HFFc6 (cell line): ENCODE results near the gene NTM. TPM values are rescaled to one million over a fixed set of nuclear protein-coding genes. Genes with fewer than 3 reads are reported as not detected.

Source experiments
- DNase-seq: peaks from one replicate; pipeline ENCODE4 v3.0.0-alpha.2; 2018
- H3K27ac Mint-ChIP-seq: 2 replicates; pipeline ENCODE4 v1.8.0; 2020; ENCODE audit warnings: mild to moderate bottlenecking, mixed read lengths
- H3K27me3 Mint-ChIP-seq: 2 replicates; pipeline ENCODE4 v1.8.0; 2021; ENCODE audit warnings: mild to moderate bottlenecking, moderate library complexity, mixed read lengths; ENCODE audit not compliant: insufficient read depth
- H3K36me3 Mint-ChIP-seq: 2 replicates; pipeline ENCODE4 v1.8.0; 2021; ENCODE audit warnings: low read depth, mixed read lengths
- H3K4me1 Mint-ChIP-seq: 2 replicates; pipeline ENCODE4 v1.8.0; 2020; ENCODE audit warnings: low read depth, mixed read lengths
- H3K4me3 Mint-ChIP-seq: 2 replicates; pipeline ENCODE4 v1.8.0; 2020; ENCODE audit warnings: mild to moderate bottlenecking, moderate library complexity, mixed read lengths
- H3K9me3 Mint-ChIP-seq: 2 replicates; pipeline ENCODE4 v1.8.0; 2020; ENCODE audit warnings: mild to moderate bottlenecking, mixed read lengths
- total RNA-seq, 6 experiments: library from RNA; stranded (reverse); fragmentation: NEBNext Ultra II Directional; extraction: Animal tissue kit (Norgen Biotek cat#: 25700); gene quantifications; 2 replicates in 1 of 6; 3 replicates in 5 of 6; pipeline ENCODE4 v1.2.3, GENCODE V29; 2021
- TF ChIP-seq, protein P1 (sequence below): fragments of 200-600 bp; sonication (generic); IDR thresholded peaks from 2 replicates; pipeline ENCODE4 v1.5.0; 2021; ENCODE audit warnings: antibody characterized with exemption, mild to moderate bottlenecking

NTM gene
- total RNA-seq, 6 experiments from 2014 or later = 18.3 to 23.6 (median 21.7) TPM

DNA sequence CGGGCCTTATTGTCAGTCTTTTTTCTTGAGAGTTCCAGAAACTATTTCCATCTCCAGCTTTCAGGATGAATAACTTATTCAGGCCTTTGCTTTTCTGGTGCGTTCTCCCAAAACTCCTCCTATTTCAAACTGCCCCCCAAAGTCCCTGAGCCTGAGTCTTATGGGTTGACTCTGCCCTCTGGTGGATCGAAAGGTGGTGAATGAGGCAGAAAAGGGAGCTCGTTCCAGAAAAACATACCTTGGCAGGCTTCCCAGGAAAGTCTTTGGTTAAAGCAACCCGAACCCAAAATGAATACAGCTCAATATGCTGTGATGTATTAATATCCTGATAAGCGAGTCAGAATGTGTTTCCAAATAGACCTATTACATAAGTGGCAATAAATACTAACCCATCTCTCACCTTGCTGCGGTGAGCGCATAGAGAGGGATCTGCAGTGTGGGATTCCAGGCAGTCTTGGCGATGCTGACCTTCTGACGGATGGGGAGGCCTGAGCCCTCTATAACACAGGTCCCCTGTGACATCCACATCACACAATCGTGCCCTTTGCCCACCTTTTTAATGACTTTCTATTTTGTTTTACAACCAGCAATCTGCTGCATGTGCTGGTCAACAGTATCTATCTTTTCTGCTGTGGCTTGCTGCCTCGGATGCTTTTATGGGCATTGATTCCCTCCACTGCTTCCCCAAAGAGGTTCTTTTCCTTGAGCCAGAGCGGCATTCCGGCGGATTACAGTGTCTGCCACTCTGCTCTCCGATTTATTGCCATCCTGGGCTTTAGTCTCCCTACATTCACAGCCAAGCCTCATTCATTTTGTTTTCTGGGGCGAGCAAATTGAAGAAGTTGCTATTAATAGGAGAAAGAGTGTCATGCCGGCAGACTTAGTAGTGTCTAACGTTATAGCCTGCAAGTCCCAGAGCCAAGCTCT, 756.8 kb downstream of the NTM start:
- peak; percentile 85 for DNase-seq
- Mint-ChIP-seq H3K27ac (no peak overlapping the region), H3K36me3 (no peaks in the 10 kb centered on the region), H3K9me3 (no peaks in the 10 kb centered on the region), H3K4me3 (no peak overlapping the region), H3K27me3 (no peaks in the 10 kb centered on the region; the same call in 1 of the 2 replicates), H3K4me1 (no peaks in the 10 kb centered on the region)
- TF ChIP-seq, protein P1, sequence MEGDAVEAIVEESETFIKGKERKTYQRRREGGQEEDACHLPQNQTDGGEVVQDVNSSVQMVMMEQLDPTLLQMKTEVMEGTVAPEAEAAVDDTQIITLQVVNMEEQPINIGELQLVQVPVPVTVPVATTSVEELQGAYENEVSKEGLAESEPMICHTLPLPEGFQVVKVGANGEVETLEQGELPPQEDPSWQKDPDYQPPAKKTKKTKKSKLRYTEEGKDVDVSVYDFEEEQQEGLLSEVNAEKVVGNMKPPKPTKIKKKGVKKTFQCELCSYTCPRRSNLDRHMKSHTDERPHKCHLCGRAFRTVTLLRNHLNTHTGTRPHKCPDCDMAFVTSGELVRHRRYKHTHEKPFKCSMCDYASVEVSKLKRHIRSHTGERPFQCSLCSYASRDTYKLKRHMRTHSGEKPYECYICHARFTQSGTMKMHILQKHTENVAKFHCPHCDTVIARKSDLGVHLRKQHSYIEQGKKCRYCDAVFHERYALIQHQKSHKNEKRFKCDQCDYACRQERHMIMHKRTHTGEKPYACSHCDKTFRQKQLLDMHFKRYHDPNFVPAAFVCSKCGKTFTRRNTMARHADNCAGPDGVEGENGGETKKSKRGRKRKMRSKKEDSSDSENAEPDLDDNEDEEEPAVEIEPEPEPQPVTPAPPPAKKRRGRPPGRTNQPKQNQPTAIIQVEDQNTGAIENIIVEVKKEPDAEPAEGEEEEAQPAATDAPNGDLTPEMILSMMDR = peak; percentile 89

DNA sequence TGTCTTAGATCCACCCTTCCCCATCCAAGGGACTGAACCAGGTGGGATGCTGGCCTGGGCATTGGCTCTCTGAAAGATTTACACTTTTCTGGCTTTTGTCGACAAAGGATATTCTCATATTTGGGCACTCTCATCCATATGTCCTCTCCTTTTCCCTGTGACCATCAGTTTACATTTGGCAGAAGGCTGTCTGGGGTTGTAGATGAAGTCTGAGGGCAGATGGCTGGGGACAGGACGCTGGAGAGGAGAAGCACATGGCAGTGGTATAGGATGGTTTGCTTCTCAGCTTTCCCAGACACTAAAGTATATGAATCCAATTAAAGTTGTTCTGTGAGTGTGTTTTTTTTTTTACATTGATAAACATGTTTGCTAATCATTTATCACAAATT, 757.5 kb downstream of the NTM start:
- no peaks in the 10 kb centered on the region; the same call in 1 of the 2 replicates for H3K27me3 Mint-ChIP-seq
- no peak overlapping the region for H3K27ac Mint-ChIP-seq
- TF ChIP-seq, protein P1 = no peak
- no peak for DNase-seq
- no peaks in the 10 kb centered on the region for H3K36me3 Mint-ChIP-seq
- no peak overlapping the region for H3K4me3 Mint-ChIP-seq
- H3K9me3 Mint-ChIP-seq = no peaks in the 10 kb centered on the region
- H3K4me1 Mint-ChIP-seq = no peaks in the 10 kb centered on the region

DNA sequence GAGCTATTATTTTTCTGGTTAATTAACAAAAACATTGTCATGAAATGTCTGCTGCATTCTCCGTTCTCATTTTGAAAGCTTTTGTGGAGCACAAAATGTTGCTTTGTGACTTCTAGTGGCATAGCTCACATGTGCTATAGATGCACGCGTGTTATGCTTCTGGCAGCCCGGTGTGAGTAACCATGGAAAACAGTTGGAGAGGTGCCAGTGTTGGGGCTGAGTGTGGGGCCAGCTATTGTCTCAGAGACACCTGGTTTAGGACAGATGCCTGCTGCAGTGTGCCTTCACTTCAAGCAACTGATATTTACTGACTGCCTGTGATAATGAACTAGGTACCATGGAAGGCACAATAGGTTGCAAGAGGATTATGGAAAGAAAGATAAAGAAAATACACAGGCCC, 760.6 kb downstream of the NTM start:
- Mint-ChIP-seq H3K27ac (no peak overlapping the region), H3K4me1 (peaks cover 17% of the 10 kb centered on the region), H3K4me3 (no peak overlapping the region), H3K36me3 (no peaks in the 10 kb centered on the region), H3K27me3 (no peaks in the 10 kb centered on the region; the same call in 1 of the 2 replicates), H3K9me3 (no peaks in the 10 kb centered on the region)
- no peak for DNase-seq
- TF ChIP-seq, protein P1 = no peak

DNA sequence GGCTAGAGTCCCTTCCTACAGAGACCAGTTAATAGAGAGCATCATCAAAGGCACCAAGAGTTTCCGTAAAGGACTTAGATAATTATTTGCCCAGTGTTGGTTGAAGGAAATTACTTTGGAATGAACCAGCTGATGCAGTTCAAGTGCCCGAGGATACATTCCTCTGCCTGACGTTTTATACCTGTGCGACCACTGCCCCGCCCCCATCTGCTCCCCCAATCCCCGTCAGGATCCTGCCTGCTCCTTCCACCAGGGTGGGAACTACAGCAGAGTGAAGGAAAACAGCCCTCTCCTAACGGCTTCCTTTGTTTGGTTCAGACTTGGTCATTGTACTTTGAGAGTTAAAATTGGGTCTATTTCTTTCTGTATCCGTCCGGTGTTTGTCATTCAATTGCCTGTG, 761.5 kb downstream of the NTM start:
- Mint-ChIP-seq H3K27me3 (no peaks in the 10 kb centered on the region; the same call in 1 of the 2 replicates), H3K9me3 (no peaks in the 10 kb centered on the region), H3K27ac (no peak overlapping the region), H3K4me1 (peaks cover 17% of the 10 kb centered on the region), H3K36me3 (no peaks in the 10 kb centered on the region), H3K4me3 (no peak overlapping the region)
- no peak for DNase-seq
- TF ChIP-seq, protein P1 = no peak

DNA sequence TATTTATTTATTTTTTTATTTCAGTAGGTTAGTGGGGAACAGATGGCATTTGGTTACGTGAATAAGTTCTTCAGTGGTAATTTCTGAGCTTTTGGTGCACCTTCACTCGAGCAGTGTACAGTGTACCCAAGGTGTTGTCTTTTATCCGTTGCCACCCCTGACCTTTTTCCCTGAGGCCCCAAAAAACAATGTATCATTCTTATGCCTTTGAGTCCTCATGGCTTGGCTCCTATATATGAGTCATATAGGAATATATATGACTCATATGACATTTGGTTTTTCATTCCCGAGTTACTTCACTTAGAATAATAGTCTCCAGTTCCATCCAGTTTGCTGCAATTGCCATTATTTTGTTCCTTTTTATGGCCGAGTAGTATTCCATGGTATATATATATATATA, 763.9 kb downstream of the NTM start:
- H3K36me3 Mint-ChIP-seq = no peaks in the 10 kb centered on the region
- H3K4me1 Mint-ChIP-seq = peaks cover 33% of the 10 kb centered on the region

More for the DNA sequence above, 763.9 kb downstream of the NTM start:
- H3K27ac Mint-ChIP-seq = peak overlapping the region; percentile 32; the same call in 1 of the 2 replicates
- H3K27me3 Mint-ChIP-seq = no peaks in the 10 kb centered on the region; the same call in 1 of the 2 replicates
- DNase-seq = peak; percentile 45
- no peak overlapping the region for H3K4me3 Mint-ChIP-seq
- TF ChIP-seq, protein P1 = no peak
- H3K9me3 Mint-ChIP-seq = no peaks in the 10 kb centered on the region
